Spleen (tissue), 11 donors: ENCODE results near the gene DGKB. TPM values are rescaled to one million over a fixed set of nuclear protein-coding genes. Genes with fewer than 3 reads are reported as not detected.

ENCODE experiments used
- DNase-seq: peaks from one replicate; pipeline ENCODE4 v3.0.0-alpha.2; 2020
- H3K27ac ChIP-seq, 8 donors: fragments of 200-600 bp; sonication (generic) in 7 of 8; 1 replicate in 4 of 8; 2 replicates in 4 of 8; pipeline versions ENCODE4 v1.5.0 to v1.8.0; 2016 to 2021; ENCODE audit warnings: inconsistent platforms in 4 of 8, mild to moderate bottlenecking in 4 of 8, moderate library complexity in 1 of 8
- H3K27me3 ChIP-seq, 7 donors: fragments of 200-600 bp; sonication (generic) in 6 of 7; replicated peaks in 1 of 7; 1 replicate in 4 of 7; 2 replicates in 3 of 7; pipeline versions ENCODE4 v1.5.0 to v1.8.0; 2016 to 2021; ENCODE audit warnings: inconsistent platforms in 3 of 7, mild to moderate bottlenecking in 1 of 7
- H3K36me3 ChIP-seq, 6 donors: fragments of 200-600 bp; sonication (generic) in 5 of 6; 1 replicate in 4 of 6; 2 replicates in 2 of 6; pipeline versions ENCODE4 v1.5.0 to v1.8.0; 2016 to 2021; ENCODE audit warnings: inconsistent platforms in 2 of 6
- H3K4me1 ChIP-seq, 6 donors: fragments of 200-600 bp; sonication (generic) in 5 of 6; 1 replicate in 3 of 6; 2 replicates in 3 of 6; pipeline versions ENCODE4 v1.5.0 to v1.8.0; 2016 to 2021; ENCODE audit warnings: inconsistent platforms in 3 of 6
- H3K4me3 ChIP-seq, 8 donors: fragments of 200-600 bp; sonication (generic) in 7 of 8; 1 replicate in 4 of 8; 2 replicates in 4 of 8; pipeline versions ENCODE4 v1.5.0 to v1.8.0; 2016 to 2021; ENCODE audit warnings: inconsistent platforms in 4 of 8, mild to moderate bottlenecking in 4 of 8, moderate library complexity in 2 of 8
- H3K9me3 ChIP-seq, 8 donors: fragments of 200-600 bp; sonication (generic) in 7 of 8; 1 replicate in 4 of 8; 2 replicates in 4 of 8; pipeline versions ENCODE4 v1.5.0 to v1.8.0; 2016 to 2021; ENCODE audit warnings: inconsistent platforms in 4 of 8
- CTCF ChIP-seq, 11 experiments: fragments of 200-600 bp in 7 of 11; fragments of 450-650 bp in 4 of 11; sonication (generic) in 4 of 11; IDR thresholded peaks in 8 of 11; conservative IDR thresholded peaks in 3 of 11; 1 replicate in 7 of 11; 2 replicates in 4 of 11; pipeline versions ENCODE4 v1.4.0 to v1.8.0; 2016 to 2021; ENCODE audit warnings: antibody characterized with exemption in 11 of 11, inconsistent platforms in 4 of 11, mild to moderate bottlenecking in 1 of 11
- POLR2A ChIP-seq, 3 donors: fragments of 450-650 bp; IDR thresholded peaks; one replicate each; pipeline ENCODE4 v1.5.1; 2017; ENCODE audit warnings: antibody characterized with exemption in 3 of 3, mild to moderate bottlenecking in 1 of 3
- POLR2AphosphoS5 ChIP-seq, 3 donors: sonication (generic); formaldehyde crosslinking; IDR thresholded peaks; one replicate each; pipeline ENCODE4 v1.5.1; 2017; ENCODE audit warnings: antibody characterized with exemption in 3 of 3
- WGBS, 5 donors: extraction: QIAGEN DNeasy Blood & Tissue Kit in 3 of 5; methylation state at CpG; one replicate each; pipeline versions ENCODE4 v1.1.5 to v1.1.7; 2013 to 2018; 5-methylcytosine and 5-hydroxymethylcytosine counted together
- intact Hi-C: fragments of 100-400 bp; cut with DNase I; formaldehyde crosslinking; loops from one replicate; pipeline ENCODE4 v1.15.0; 2023; ENCODE audit warnings: low total_unique reads
- polyA plus RNA-seq, 3 donors: library from polyadenylated mRNA; stranded (reverse); fragments of 200-250 nt; gene quantifications; one replicate each; pipeline ENCODE4 v1.2.1, GENCODE V29; 2013
- total RNA-seq, 7 donors: library from RNA; depleted of rRNA in 3 of 7; stranded (reverse); fragments of >200 nt in 3 of 7; fragmentation: NEBNext Ultra II Directional in 4 of 7; extraction: Animal tissue kit (Norgen Biotek cat#: 25700) in 4 of 7; gene quantifications; one replicate each; pipeline versions ENCODE4 v1.1.0 to v1.2.1, GENCODE V29; 2016 to 2021
- donor health status: healthy with polysubstance abuse.
- donor health status: DM: no; HTN: no; CAD: no; lungs with moderate emphysema.
- donor health status: DM: no; HTN: no; CAD: no.
- donor health status: Bipolar disorder and iron deficiency.
- donor health status: healthy.
- donor health status: DM: no; HTN: no; CAD: no.
- donor health status: DM: yes; HTN: yes; CAD: no.

DGKB gene
- total and polyA plus RNA-seq, 10 donors: 0.02 to 0.26 (median 0.03) TPM; not detected in 6

GRCh38 chr7:14236834-14237233, 665.7 kb downstream of the DGKB start:
- 64 to 77% (median 68%) methylated on average over 3 of the region's 3 CpGs for WGBS, 5 donors
- no peaks in the 10 kb centered on the region for H3K4me1 ChIP-seq
- no peak for DNase-seq
- H3K27ac ChIP-seq: no peak overlapping the region
- intact Hi-C loops: no loop called here
- H3K27me3 ChIP-seq: no peaks in the 10 kb centered on the region
- TF ChIP-seq POLR2A (IDR thresholded peaks at IDR 0.05) (no peak), POLR2AphosphoS5 (IDR thresholded peaks at IDR 0.05) (no peak), CTCF (IDR thresholded peaks at IDR 0.05 in 8 of 11, conservative IDR thresholded peaks at IDR 0.05 in 3 of 11) (no peak)
- H3K36me3 ChIP-seq: no peaks in the 10 kb centered on the region
- no peaks in the 10 kb centered on the region for H3K9me3 ChIP-seq
- H3K4me3 ChIP-seq: no peak overlapping the region

GRCh38 chr7:14235056-14235455, 667.5 kb downstream of the DGKB start:
- Histone ChIP-seq H3K27me3 (no peaks in the 10 kb centered on the region), H3K36me3 (no peaks in the 10 kb centered on the region), H3K4me3 (no peak overlapping the region), H3K9me3 (no peaks in the 10 kb centered on the region), H3K27ac (no peak overlapping the region), H3K4me1 (no peaks in the 10 kb centered on the region)
- no peak for DNase-seq
- intact Hi-C loops: no loop called here
- TF ChIP-seq POLR2AphosphoS5 (IDR thresholded peaks at IDR 0.05): no peak
- TF ChIP-seq CTCF (IDR thresholded peaks at IDR 0.05 in 8 of 11, conservative IDR thresholded peaks at IDR 0.05 in 3 of 11): no peak
- TF ChIP-seq POLR2A (IDR thresholded peaks at IDR 0.05): no peak
- WGBS, 5 donors: 75 to 84% (median 77%) methylated on average over 2 of the region's 2 CpGs

- intact Hi-C loops: no loop called here
- no peak for DNase-seq
- TF ChIP-seq POLR2A (IDR thresholded peaks at IDR 0.05): no peak
- TF ChIP-seq CTCF (IDR thresholded peaks at IDR 0.05 in 8 of 11, conservative IDR thresholded peaks at IDR 0.05 in 3 of 11): no peak
- no peak for TF ChIP-seq POLR2AphosphoS5 (IDR thresholded peaks at IDR 0.05)
- Histone ChIP-seq H3K27me3 (no peaks in the 10 kb centered on the region), H3K9me3 (no peaks in the 10 kb centered on the region), H3K4me3 (no peak overlapping the region), H3K36me3 (no peaks in the 10 kb centered on the region), H3K27ac (no peak overlapping the region), H3K4me1 (no peaks in the 10 kb centered on the region)
- 64 to 77% (median 75%) methylated on average over 4 of the region's 4 CpGs for WGBS, 5 donors
These were observed 668.6 kb downstream of the DGKB start for GRCh38 chr7:14233868-14234369.

GRCh38 chr7:14233076-14233867, 669.3 kb downstream of the DGKB start:
- WGBS, 5 donors: 70 to 78% (median 74%) methylated on average over 7 of the region's 7 CpGs
- Histone ChIP-seq H3K36me3 (no peaks in the 10 kb centered on the region), H3K27me3 (no peaks in the 10 kb centered on the region), H3K9me3 (no peaks in the 10 kb centered on the region), H3K4me3 (no peak overlapping the region), H3K27ac (no peak overlapping the region), H3K4me1 (no peaks in the 10 kb centered on the region)
- no peak for TF ChIP-seq CTCF (IDR thresholded peaks at IDR 0.05 in 8 of 11, conservative IDR thresholded peaks at IDR 0.05 in 3 of 11)
- TF ChIP-seq POLR2AphosphoS5 (IDR thresholded peaks at IDR 0.05): no peak
- no peak for TF ChIP-seq POLR2A (IDR thresholded peaks at IDR 0.05)
- no peak for DNase-seq
- intact Hi-C loops: no loop called here
